Kasumi-1 (cell line): ENCODE results near the gene METTL1.

Experiments used
- DNase-seq, 2 experiments: peaks; one replicate each; lab custom pipeline; 2025; lab: John Stamatoyannopoulos, UW

The METTL1 gene

GRCh38 chr12:57753756-57754337 is 18.1 kb downstream of the METTL1 start:
- no peak for DNase-seq

- DNase-seq: no peak
Observed at GRCh38 chr12:57752668-57753000, 19.3 kb downstream of the METTL1 start.

- DNase-seq: peak; percentile 98
Observed at GRCh38 chr12:57751788-57752667, 19.9 kb downstream of the METTL1 start, which contains the start of gene CDK4. CDK4 (minus strand) TSS chr12:57752310; CDS start chr12:57751717, 593 bp downstream.

- no peak for DNase-seq
Observed at GRCh38 chr12:57751432-57751787, 20.5 kb downstream of the METTL1 start.

- no peak for DNase-seq
Observed at GRCh38 chr12:57750561-57751431, 21.1 kb downstream of the METTL1 start.

GRCh38 chr12:57749061-57749460 is 22.8 kb downstream of the METTL1 start:
- DNase-seq: no peak

- DNase-seq: no peak
Observed at GRCh38 chr12:57746025-57746424, 25.9 kb downstream of the METTL1 start.

- DNase-seq: no peak
Observed at GRCh38 chr12:57745485-57745881, 26.4 kb downstream of the METTL1 start.

GRCh38 chr12:57744777-57745484 is 27.0 kb downstream of the METTL1 start, which contains the start of gene TSPAN31:
TSPAN31 (plus strand) TSS chr12:57745039; CDS start chr12:57745155, 116 bp downstream.
- peak; percentile 99 to 100 for DNase-seq

GRCh38 chr12:57744194-57744776 is 27.6 kb downstream of the METTL1 start:
- DNase-seq: no peak

- DNase-seq: no peak
Observed at GRCh38 chr12:57743769-57744168, 28.1 kb downstream of the METTL1 start.

GRCh38 chr12:57741844-57742738 is 29.8 kb downstream of the METTL1 start:
- DNase-seq: peak; percentile 89 to 91

GRCh38 chr12:57741413-57741789 is 30.5 kb downstream of the METTL1 start:
- no peak for DNase-seq

- DNase-seq: peak; percentile 92 to 96
Observed at GRCh38 chr12:57740656-57741412, 31.1 kb downstream of the METTL1 start.

GRCh38 chr12:57739914-57740538 is 31.9 kb downstream of the METTL1 start:
- no peak for DNase-seq

- DNase-seq: no peak
Observed at GRCh38 chr12:57739387-57739786, 32.5 kb downstream of the METTL1 start.

- DNase-seq: no peak
Observed at GRCh38 chr12:57738661-57739237, 33.2 kb downstream of the METTL1 start, which contains the start of gene AGAP2. AGAP2 (minus strand) TSS chr12:57738742; CDS start chr12:57738246, 496 bp downstream.
